AG10803 (cell line): ENCODE measurements around the gene BDKRB2.

Source experiments
- DNase-seq: peaks from one replicate; pipeline ENCODE4 v3.0.0; 2010; ENCODE audit warnings: low read depth
- H3K4me3 ChIP-seq: 2 replicates; pipeline ENCODE4 v1.5.1; 2011; ENCODE audit warnings: mild to moderate bottlenecking, low read length, control low read depth
- CTCF ChIP-seq: conservative IDR thresholded peaks from 2 replicates; pipeline ENCODE4 v1.5.1; 2011; ENCODE audit warnings: mild to moderate bottlenecking, low read length, control low read depth, inconsistent platforms

Gene BDKRB2

GRCh38 chr14:96194657-96195431 is 9.8 kb upstream of the BDKRB2 start:
- no peak for DNase-seq
- no peak for TF ChIP-seq CTCF
- no peak overlapping the region for H3K4me3 ChIP-seq

GRCh38 chr14:96195441-96196081 is 9.1 kb upstream of the BDKRB2 start:
- H3K4me3 ChIP-seq: no peak overlapping the region
- no peak for DNase-seq
- no peak for TF ChIP-seq CTCF

- no peak for TF ChIP-seq CTCF
- H3K4me3 ChIP-seq: no peak overlapping the region
- no peak for DNase-seq
Observed at GRCh38 chr14:96197163-96197852, 7.3 kb upstream of the BDKRB2 start.

GRCh38 chr14:96197969-96198368 is 6.7 kb upstream of the BDKRB2 start:
- no peak overlapping the region for H3K4me3 ChIP-seq
- TF ChIP-seq CTCF: no peak
- DNase-seq: no peak

GRCh38 chr14:96198430-96199130 is 6.1 kb upstream of the BDKRB2 start:
- no peak overlapping the region for H3K4me3 ChIP-seq
- no peak for TF ChIP-seq CTCF
- no peak for DNase-seq

GRCh38 chr14:96201157-96201556 is 3.5 kb upstream of the BDKRB2 start:
- no peak for DNase-seq
- H3K4me3 ChIP-seq: no peak overlapping the region
- TF ChIP-seq CTCF: no peak
